Caki2 (cell line): ENCODE measurements around the gene LCN12. TPM values are rescaled to one million over a fixed set of nuclear protein-coding genes. Genes with fewer than 3 reads are reported as not detected.

Experiments used
- DNase-seq: peaks from one replicate; pipeline ENCODE4 v3.0.0-alpha.2; 2015; ENCODE audit warnings: low read depth
- in situ Hi-C: cut with HindIII; loops from 2 replicates; pipeline ENCODE4 v1.10.0; 2016; ENCODE audit warnings: low sequenced_read_pairs, low pct_unique_long_range_greater_than_20kb, mixed read lengths
- total RNA-seq: library from RNA; depleted of rRNA; stranded (reverse); fragments of >200 nt; shearing (Covaris generic); gene quantifications from 2 replicates; pipeline ENCODE4 v1.2.3, GENCODE V29; 2014; ENCODE audit warnings: low replicate concordance

The LCN12 gene
- total RNA-seq, 1 experiment from 2014 or later, result not detected

GRCh38 chr9:136942112-136942880 lies 9.8 kb upstream of the LCN12 start:
- in situ Hi-C loops, result no loop called here

GRCh38 chr9:136942881-136943230 lies 9.2 kb upstream of the LCN12 start:
- no peak for DNase-seq
- in situ Hi-C loops, result no loop called here

More at GRCh38 chr9:136942112-136942880, 9.8 kb upstream of the LCN12 start:
- DNase-seq, result no peak

- in situ Hi-C loops, result no loop called here
- DNase-seq, result peak; percentile 34
Observed at GRCh38 chr9:136943291-136944211, 8.5 kb upstream of the LCN12 start.

GRCh38 chr9:136944212-136944518 lies 7.9 kb upstream of the LCN12 start:
- in situ Hi-C loops, result no loop called here
- DNase-seq, result no peak

- in situ Hi-C loops, result no loop called here
- DNase-seq, result peak; percentile 85
Observed at GRCh38 chr9:136944519-136945332, 7.3 kb upstream of the LCN12 start, which contains the start of the genes C8G and FBXW5. TSS of gene C8G (plus strand) at chr9:136945243. CDS start at chr9:136945321, 78 bp downstream. TSS of gene FBXW5 (minus strand) at chr9:136944738. CDS start at chr9:136944083, 655 bp downstream.

- DNase-seq, result no peak
- in situ Hi-C loops, result no loop called here
Observed at GRCh38 chr9:136945333-136946227, 6.5 kb upstream of the LCN12 start.

- in situ Hi-C loops, result no loop called here
- no peak for DNase-seq
Observed at GRCh38 chr9:136946228-136947027, 5.6 kb upstream of the LCN12 start.

- in situ Hi-C loops, result no loop called here
- DNase-seq, result no peak
Observed at GRCh38 chr9:136947028-136947891, 4.8 kb upstream of the LCN12 start.

- DNase-seq, result peak; percentile 62
- in situ Hi-C loops, result no loop called here
Observed at GRCh38 chr9:136947955-136948510, 4.0 kb upstream of the LCN12 start.

GRCh38 chr9:136949239-136949816 lies 2.7 kb upstream of the LCN12 start:
- in situ Hi-C loops, result no loop called here
- no peak for DNase-seq

- peak; percentile 95 for DNase-seq
- in situ Hi-C loops, result no loop called here
Observed at GRCh38 chr9:136949817-136950655, 2.0 kb upstream of the LCN12 start.

GRCh38 chr9:136950656-136951276 lies 1.3 kb upstream of the LCN12 start:
- no peak for DNase-seq
- in situ Hi-C loops, result no loop called here

- no peak for DNase-seq
- in situ Hi-C loops, result no loop called here
Observed at GRCh38 chr9:136952321-136952850, 313 bp downstream of the LCN12 start.
